ENCODE measurements around the gene BARX1.
"Not testable (repeated sequence)": the region's sequence is repeated elsewhere in the genome, so short reads cannot be mapped to it uniquely, and the experiment has no call there.

BARX1 gene

DNA sequence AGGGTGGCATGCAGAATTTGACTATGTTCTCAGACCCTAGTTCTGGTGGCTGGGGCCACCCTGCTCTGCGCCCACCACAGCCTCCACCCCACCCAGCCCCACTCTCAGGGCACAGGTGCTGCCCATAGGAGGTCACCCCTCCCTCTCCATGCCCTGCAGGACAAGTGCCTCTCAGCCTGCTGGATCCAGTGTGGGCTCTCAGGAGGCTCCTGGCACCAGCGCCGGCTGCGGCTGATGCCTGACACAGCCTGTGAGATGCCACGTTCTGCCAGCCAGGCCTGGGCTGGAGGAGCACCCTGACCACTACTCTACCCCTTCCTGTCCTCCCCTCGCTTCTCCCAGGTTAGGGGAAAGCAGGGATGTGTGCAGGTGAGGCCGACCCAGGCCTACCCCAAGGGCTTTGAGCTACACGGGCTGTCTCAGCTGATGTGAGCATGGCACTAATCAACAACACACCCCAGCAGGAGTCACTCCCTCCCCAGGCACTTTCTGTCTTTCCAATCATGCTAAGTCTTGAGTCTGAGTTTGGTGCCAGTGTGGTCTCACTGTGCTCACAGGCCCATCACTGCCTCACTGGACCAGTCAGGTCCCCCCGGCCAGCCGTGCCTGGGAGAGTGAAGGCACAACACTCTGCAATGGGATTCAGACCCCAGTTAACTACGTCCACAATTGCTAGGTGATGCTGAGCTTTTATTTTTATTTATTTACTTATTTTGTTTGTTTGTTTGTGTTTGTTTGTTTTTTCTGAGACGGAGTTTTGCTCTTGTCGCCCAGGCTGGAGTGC, 12.1 kb upstream of the BARX1 start:
- no peak for DNase-seq (ENCODE audit: low read depth)
- TF ChIP-seq, protein P1, sequence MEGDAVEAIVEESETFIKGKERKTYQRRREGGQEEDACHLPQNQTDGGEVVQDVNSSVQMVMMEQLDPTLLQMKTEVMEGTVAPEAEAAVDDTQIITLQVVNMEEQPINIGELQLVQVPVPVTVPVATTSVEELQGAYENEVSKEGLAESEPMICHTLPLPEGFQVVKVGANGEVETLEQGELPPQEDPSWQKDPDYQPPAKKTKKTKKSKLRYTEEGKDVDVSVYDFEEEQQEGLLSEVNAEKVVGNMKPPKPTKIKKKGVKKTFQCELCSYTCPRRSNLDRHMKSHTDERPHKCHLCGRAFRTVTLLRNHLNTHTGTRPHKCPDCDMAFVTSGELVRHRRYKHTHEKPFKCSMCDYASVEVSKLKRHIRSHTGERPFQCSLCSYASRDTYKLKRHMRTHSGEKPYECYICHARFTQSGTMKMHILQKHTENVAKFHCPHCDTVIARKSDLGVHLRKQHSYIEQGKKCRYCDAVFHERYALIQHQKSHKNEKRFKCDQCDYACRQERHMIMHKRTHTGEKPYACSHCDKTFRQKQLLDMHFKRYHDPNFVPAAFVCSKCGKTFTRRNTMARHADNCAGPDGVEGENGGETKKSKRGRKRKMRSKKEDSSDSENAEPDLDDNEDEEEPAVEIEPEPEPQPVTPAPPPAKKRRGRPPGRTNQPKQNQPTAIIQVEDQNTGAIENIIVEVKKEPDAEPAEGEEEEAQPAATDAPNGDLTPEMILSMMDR (conservative IDR thresholded peaks at IDR 0.05; ENCODE audit: control insufficient read depth, insufficient read depth, low read depth, low read length) = no peak
- H3K4me3 ChIP-seq (ENCODE audit: control insufficient read depth, low read depth, low read length) = no peak overlapping the region

DNA sequence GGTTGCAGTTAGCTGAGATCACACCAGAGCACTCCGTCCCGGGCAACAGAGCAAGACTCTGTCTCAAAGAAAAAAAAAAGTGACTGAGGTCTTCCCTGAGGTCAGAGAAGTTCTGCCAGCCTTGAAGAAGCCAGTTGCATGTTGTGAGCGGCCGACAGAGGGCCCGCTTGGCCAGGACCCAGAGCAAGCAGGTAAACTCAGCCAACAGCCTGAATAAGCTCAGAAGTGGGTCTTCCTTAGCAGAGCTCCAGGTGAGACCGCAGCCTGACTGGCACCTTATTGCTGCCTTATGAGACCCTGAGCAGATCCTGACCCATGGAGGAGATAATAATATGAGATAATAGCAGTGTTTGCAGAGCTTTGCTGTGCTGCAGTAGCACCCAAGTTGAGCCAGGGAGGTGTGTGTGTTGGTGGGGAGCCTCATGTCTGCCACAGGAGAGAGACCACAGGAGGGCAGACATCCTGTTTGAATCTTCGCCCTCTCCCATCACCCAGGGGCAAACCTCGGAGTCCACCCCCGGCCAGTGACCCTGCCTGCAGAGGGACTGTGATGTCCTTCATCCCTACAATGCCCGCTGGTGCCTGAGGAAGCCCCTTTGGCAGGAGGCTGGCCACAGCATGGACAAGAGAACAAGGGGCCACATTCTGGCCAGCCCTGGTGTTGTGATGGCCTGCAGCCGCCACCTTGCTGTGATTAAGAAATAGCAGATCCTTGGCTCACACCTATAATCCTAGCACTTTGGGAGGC, 10.8 kb upstream of the BARX1 start:
- DNase-seq (ENCODE audit: low read depth) = no peak
- H3K4me3 ChIP-seq (ENCODE audit: control insufficient read depth, low read depth, low read length) = no peak overlapping the region
- TF ChIP-seq, protein P1 (conservative IDR thresholded peaks at IDR 0.05; ENCODE audit: control insufficient read depth, insufficient read depth, low read depth, low read length) = no peak

DNA sequence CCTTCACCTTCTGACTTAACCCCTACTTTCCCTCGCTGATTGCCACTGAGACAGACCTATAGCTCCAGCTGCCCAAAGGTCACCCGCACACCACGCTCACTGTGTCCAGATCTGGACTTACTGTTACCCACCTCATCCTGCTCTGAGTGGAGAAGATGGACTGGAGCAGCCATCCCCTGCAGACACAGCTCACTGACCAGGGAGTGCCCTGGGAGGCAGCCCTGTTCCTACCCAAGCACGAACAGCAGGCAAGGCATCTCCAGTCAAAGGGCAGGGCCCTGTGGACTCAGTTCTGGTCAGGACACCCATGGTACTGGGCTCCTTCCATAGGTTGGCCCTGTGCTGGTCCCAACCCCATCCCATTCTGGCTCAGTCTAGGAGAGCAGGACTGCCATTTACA, 9.5 kb upstream of the BARX1 start:
- no peak for DNase-seq (ENCODE audit: low read depth)
- TF ChIP-seq, protein P1 (conservative IDR thresholded peaks at IDR 0.05; ENCODE audit: control insufficient read depth, insufficient read depth, low read depth, low read length) = no peak

DNA sequence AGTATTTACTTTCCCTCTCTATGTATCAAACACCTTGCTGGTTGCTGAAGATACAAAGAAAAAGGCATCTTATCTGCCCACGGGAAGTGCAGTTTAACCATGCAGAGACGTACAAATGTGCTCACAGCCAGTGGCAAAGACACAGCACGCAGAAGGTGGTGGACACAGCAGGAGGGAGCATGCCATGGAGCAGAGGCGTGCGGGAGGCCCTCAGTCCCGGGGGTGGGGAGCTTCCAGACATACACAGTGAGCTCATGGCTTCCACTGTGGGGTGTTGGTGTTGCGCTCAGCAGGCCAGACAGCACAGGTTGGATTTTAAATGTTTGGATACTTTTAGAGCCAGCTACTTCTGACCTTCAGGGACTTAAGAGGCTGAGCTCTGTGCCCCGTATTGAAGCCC, 8.8 kb upstream of the BARX1 start:
- no peak overlapping the region for H3K4me3 ChIP-seq (ENCODE audit: control insufficient read depth, low read depth, low read length)
- TF ChIP-seq, protein P1 (conservative IDR thresholded peaks at IDR 0.05; ENCODE audit: control insufficient read depth, insufficient read depth, low read depth, low read length) = no peak
- no peak for DNase-seq (ENCODE audit: low read depth)

More for the DNA sequence above, 9.5 kb upstream of the BARX1 start:
- H3K4me3 ChIP-seq (ENCODE audit: control insufficient read depth, low read depth, low read length) = no peak overlapping the region

DNA sequence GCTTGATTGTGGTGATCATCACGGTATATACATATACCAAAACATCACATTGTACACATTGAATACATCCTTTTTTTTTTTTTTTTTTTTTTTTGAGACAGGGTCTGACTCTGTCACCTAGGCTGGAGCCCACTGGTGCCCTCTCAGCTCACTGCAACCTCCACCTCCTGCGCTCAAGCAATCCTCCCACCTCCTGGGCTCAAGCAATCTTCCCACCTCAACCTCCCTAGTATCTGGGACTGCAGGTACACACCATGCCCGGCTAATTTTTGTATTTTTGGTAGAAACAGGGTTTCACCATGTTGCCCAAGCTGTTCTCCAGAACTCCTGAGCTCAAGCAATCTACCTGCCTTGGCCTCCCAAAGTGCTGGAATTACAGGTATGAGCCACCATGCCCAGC, 8.3 kb upstream of the BARX1 start:
- H3K4me3 ChIP-seq (ENCODE audit: control insufficient read depth, low read depth, low read length) = not testable (repeated sequence)

DNA sequence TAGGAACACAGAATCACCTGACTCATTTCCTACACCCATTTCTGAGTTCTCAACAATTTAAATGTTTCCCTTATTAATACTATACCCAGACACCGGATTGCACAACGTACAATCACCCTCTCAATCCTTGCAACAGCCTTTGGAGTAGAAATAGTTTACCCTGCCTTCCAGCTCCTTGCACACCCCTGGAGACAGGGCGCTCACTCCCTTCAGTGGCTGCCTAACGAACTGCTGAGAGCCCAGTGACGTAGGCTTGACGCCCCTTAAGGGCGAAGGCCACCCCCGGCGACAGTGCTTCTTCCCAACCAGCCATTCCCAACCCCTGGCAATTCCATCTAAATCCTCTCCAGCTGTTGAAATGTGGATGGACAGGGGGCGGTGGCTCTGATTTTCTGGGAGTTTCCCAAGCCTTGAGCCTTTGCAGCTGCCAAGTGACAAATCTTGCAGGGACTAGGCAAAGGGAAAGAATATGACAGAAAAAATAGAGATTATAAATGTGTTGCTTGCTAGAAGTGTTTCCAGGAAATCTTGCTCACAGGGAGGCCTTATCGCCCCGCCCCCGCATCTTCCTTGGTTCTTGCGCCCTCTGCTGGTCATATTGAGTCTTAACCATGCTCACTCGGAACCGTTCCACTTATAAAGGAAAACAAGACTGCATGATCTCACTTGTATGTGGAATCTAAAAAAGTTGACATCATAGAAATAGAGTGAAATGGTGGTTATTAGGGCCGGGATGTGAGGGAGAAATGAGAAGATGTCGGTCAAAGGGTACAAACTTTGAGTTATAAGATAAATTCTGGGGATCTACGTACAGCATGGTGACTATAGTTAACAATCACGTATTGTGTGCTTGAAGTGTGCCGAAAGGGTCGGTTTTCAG, 7.6 kb upstream of the BARX1 start:
- no peak overlapping the region for H3K4me3 ChIP-seq (ENCODE audit: control insufficient read depth, low read depth, low read length)
- TF ChIP-seq, protein P1 (conservative IDR thresholded peaks at IDR 0.05; ENCODE audit: control insufficient read depth, insufficient read depth, low read depth, low read length) = peak; percentile 77
- peak; percentile 81 for DNase-seq (ENCODE audit: low read depth)

More for the DNA sequence above, 8.3 kb upstream of the BARX1 start:
- DNase-seq (ENCODE audit: low read depth) = not testable (repeated sequence)

Measured in fibroblast of mammary gland (primary cell).